Measurements from ENCODE around the gene CHD9. TPM values are rescaled to one million over a fixed set of nuclear protein-coding genes. Genes with fewer than 3 reads are reported as not detected.

The CHD9 gene
- total RNA-seq, 1 donor from 2014 or later: 67.4 TPM

- Mint-ChIP-seq H3K27me3 (no peaks in the 10 kb centered on the region), H3K4me1 (peaks cover 64% of the 10 kb centered on the region), H3K4me3 (peak overlapping the region; percentile 83), H3K27ac (peak overlapping the region; percentile 93), H3K36me3 (ENCODE audit: low read depth) (peaks cover 2% of the 10 kb centered on the region), H3K9me3 (no peaks in the 10 kb centered on the region)
- ATAC-seq (ENCODE audit: low read depth): no peak
- no peak for DNase-seq
- intact Hi-C loops (cut with micrococcal nuclease): no loop called here
- ChIA-PET POLR2A (interaction anchor here (0.7 to 3.4 kb wide), 11 partner anchors 10 to 263 kb away, joined by 3 to 30 read pairs (median 7); partner anchors contain the start of gene CHD9), CTCF (interaction anchor here (0.9 to 5.1 kb wide), 5 partner anchors 9 to 183 kb away, joined by 3 to 45 read pairs (median 3); partner anchors contain the start of gene CHD9)
- TF ChIP-seq, protein P1, sequence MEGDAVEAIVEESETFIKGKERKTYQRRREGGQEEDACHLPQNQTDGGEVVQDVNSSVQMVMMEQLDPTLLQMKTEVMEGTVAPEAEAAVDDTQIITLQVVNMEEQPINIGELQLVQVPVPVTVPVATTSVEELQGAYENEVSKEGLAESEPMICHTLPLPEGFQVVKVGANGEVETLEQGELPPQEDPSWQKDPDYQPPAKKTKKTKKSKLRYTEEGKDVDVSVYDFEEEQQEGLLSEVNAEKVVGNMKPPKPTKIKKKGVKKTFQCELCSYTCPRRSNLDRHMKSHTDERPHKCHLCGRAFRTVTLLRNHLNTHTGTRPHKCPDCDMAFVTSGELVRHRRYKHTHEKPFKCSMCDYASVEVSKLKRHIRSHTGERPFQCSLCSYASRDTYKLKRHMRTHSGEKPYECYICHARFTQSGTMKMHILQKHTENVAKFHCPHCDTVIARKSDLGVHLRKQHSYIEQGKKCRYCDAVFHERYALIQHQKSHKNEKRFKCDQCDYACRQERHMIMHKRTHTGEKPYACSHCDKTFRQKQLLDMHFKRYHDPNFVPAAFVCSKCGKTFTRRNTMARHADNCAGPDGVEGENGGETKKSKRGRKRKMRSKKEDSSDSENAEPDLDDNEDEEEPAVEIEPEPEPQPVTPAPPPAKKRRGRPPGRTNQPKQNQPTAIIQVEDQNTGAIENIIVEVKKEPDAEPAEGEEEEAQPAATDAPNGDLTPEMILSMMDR (IDR thresholded peaks at IDR 0.05): no peak
These were observed 45.4 kb downstream of the CHD9 start for GRCh38 chr16:53100131-53100748.

- Mint-ChIP-seq H3K27me3 (no peaks in the 10 kb centered on the region), H3K4me1 (peaks cover 59% of the 10 kb centered on the region), H3K4me3 (no peak overlapping the region), H3K27ac (no peak overlapping the region), H3K9me3 (no peaks in the 10 kb centered on the region), H3K36me3 (ENCODE audit: low read depth) (peaks cover 2% of the 10 kb centered on the region)
- DNase-seq: no peak
- ATAC-seq (ENCODE audit: low read depth): no peak
- CTCF ChIA-PET: interaction anchor here (0.9 to 5.1 kb wide), 4 partner anchors 9 to 183 kb away, joined by 3 to 45 read pairs (median 3); partner anchors contain the start of gene CHD9
- TF ChIP-seq, protein P1 (IDR thresholded peaks at IDR 0.05): no peak
- POLR2A ChIA-PET: interaction anchor here (0.7 to 3.4 kb wide), 4 partner anchors 20 to 262 kb away, joined by 3 to 30 read pairs (median 18); no protein-coding TSS in a partner anchor
- intact Hi-C loops (cut with micrococcal nuclease): no loop called here
These were observed 46.1 kb downstream of the CHD9 start for GRCh38 chr16:53100889-53101288.

- CTCF ChIA-PET: interaction anchor here (1.3 kb wide), 1 partner anchor 49 kb away, joined by 8 read pairs; the partner anchor contains the start of gene CHD9
- Mint-ChIP-seq H3K4me1 (peaks cover 36% of the 10 kb centered on the region), H3K36me3 (ENCODE audit: low read depth) (peaks cover 7% of the 10 kb centered on the region), H3K27me3 (no peaks in the 10 kb centered on the region), H3K4me3 (no peak overlapping the region), H3K9me3 (no peaks in the 10 kb centered on the region), H3K27ac (no peak overlapping the region)
- POLR2A ChIA-PET: interaction anchor here (0.6 kb wide), 1 partner anchor 43 kb away, joined by 5 read pairs; no protein-coding TSS in a partner anchor
- intact Hi-C loops (cut with micrococcal nuclease): no loop called here
- DNase-seq (no peak), ATAC-seq (ENCODE audit: low read depth) (no peak)
- TF ChIP-seq, protein P1 (IDR thresholded peaks at IDR 0.05): no peak
These were observed 49.0 kb downstream of the CHD9 start for GRCh38 chr16:53103811-53104210.

GRCh38 chr16:53105565-53105964, 50.8 kb downstream of the CHD9 start:
- Mint-ChIP-seq H3K4me1 (peaks cover 19% of the 10 kb centered on the region), H3K27ac (no peak overlapping the region), H3K36me3 (ENCODE audit: low read depth) (peaks cover 7% of the 10 kb centered on the region), H3K27me3 (no peaks in the 10 kb centered on the region), H3K9me3 (no peaks in the 10 kb centered on the region), H3K4me3 (no peak overlapping the region)
- no peak for ATAC-seq (ENCODE audit: low read depth)
- intact Hi-C loops (cut with micrococcal nuclease): no loop called here
- TF ChIP-seq, protein P1 (IDR thresholded peaks at IDR 0.05): no peak
- CTCF ChIA-PET: no interaction called here
- POLR2A ChIA-PET: no interaction called here
- no peak for DNase-seq

GRCh38 chr16:53111078-53111791, 56.4 kb downstream of the CHD9 start:
- DNase-seq (no peak), ATAC-seq (ENCODE audit: low read depth) (no peak)
- Mint-ChIP-seq H3K27ac (peak overlapping the region; percentile 1), H3K36me3 (ENCODE audit: low read depth) (peaks cover 2% of the 10 kb centered on the region), H3K4me1 (peaks cover 22% of the 10 kb centered on the region), H3K27me3 (no peaks in the 10 kb centered on the region), H3K9me3 (no peaks in the 10 kb centered on the region), H3K4me3 (no peak overlapping the region)
- intact Hi-C loops (cut with micrococcal nuclease): no loop called here
- ChIA-PET CTCF (interaction anchor here (1.4 to 2.9 kb wide), 2 partner anchors 12 to 56 kb away, joined by 4 to 8 read pairs; partner anchors contain the start of gene CHD9), POLR2A (interaction anchor here (0.5 to 2.4 kb wide), 3 partner anchors 12 to 19 kb away, joined by 3 to 20 read pairs (median 9); no protein-coding TSS in a partner anchor)
- TF ChIP-seq, protein P1 (IDR thresholded peaks at IDR 0.05): no peak
